Measurements from ENCODE around the gene CLN6.
"Not testable (repeated sequence)": the region's sequence is repeated elsewhere in the genome, so short reads cannot be mapped to it uniquely, and the experiment has no call there.

CLN6 gene

GRCh38 chr15:68186671-68187397 lies 42.7 kb downstream of the CLN6 start:
- DNase-seq, result no peak

- DNase-seq, result no peak
Observed at GRCh38 chr15:68184616-68185480, 44.7 kb downstream of the CLN6 start.

DNA sequence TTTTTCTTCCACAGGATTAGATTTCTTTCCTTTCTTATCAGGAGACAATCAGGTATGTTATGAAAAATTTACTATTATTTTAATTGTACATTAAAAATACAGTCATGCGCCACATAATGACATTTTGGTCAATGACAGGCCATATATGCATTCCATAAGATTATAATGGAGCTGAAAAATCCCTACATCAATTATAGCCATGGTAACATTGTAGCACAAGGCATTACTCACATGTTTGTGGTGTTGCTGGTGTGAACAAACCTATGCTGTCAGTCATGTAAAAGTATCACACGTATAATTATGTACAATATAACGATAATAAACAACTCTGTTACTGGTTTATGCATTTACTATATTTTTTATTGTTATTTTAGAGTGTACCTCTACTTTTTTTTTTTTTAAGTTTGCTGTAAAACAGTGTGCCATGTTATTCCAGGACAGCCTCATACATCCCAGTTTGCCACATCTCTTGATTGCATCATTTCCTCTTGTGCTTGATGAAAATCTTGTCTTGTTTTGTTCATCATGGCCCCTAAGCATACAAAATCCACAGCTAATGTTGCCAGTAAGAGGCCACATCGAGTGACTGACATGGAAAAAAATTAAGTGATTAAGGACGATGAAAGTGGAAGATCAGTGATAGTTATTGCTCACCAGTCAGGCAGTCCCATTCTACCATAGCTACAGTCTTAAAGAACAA lies 45.8 kb downstream of the CLN6 start:
- DNase-seq, result no peak

GRCh38 chr15:68177742-68178141 lies 51.8 kb downstream of the CLN6 start:
- DNase-seq, result no peak

- DNase-seq, result no peak
Observed at GRCh38 chr15:68176601-68177000, 52.9 kb downstream of the CLN6 start.

DNA sequence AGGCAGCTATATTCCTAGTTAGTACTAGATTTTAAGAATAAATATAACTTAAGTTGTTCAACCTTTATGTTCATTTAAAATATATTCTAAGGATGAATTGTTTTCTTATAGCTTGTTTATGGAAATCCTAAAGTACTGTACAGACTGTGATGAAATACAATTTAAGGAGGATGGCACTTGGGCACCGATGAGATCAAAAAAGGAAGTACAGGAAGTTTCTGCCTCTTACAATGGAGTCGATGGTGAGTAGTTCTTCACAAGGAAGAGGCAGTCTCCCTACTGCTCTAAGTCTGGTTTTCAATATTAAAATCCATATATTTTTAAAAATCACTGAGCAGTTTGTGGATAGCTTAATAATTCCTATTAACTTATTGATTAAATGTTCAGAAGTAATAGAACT lies 54.0 kb downstream of the CLN6 start:
- no peak for DNase-seq

DNA sequence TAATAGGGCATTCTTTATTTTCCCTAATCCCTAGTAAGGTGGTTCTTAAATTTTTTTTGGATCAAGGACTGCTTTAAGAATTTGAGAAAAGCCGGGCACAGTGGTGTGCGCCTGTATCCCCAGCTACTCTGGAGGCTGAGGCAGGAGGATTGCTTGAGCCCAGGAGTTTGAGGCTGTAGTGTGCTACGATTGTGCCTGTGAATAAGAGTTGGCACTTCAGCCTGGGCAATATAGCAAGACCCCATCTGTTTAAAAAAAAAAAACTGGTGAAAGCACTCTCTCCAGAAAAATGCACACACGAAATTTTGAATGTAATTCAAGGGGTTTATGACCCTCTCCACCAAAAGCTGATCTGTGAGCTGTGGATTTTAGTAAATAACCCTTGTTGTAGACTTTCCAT lies 56.4 kb downstream of the CLN6 start:
- no peak for DNase-seq

- DNase-seq, result not testable (repeated sequence)
Observed at GRCh38 chr15:68172037-68172436, 57.5 kb downstream of the CLN6 start.

DNA sequence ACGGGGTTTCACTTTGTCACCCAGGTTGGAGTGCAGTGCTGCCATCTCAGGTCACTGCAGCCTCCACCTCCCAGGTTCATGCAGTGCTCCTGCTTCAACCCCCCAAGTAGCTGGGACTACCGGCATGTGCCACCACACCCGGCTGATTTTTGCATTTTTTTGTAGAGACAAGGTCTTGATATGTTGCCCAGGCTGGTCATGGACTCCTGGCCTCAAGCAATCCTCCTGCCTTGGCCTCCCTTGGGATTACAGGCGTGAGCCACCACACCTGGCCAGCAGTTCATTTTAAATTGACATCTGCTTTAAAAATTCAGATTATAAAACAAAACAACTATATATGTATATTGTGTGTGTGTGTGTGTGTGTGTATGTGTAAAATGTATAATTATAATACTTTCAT lies 62.7 kb downstream of the CLN6 start:
- DNase-seq, result no peak

DNA sequence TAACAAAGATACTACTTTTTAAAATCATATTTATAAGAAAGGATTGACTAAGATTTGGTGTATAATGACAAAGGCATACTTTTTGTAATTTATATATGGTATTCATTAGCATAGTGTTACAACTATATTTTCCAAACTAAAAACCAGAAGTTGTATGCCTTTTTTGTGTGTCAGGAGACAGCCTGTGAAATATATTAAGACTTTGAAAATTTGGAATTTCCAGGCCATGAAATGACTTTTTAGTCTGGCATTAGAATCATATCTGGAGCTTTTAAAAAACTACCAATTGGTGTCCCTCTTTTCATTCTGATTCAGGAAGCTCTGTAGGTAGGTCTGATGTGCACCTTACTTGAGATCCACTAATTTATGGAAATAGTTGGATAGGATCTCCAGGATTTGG lies 66.3 kb downstream of the CLN6 start:
- no peak for DNase-seq

DNA sequence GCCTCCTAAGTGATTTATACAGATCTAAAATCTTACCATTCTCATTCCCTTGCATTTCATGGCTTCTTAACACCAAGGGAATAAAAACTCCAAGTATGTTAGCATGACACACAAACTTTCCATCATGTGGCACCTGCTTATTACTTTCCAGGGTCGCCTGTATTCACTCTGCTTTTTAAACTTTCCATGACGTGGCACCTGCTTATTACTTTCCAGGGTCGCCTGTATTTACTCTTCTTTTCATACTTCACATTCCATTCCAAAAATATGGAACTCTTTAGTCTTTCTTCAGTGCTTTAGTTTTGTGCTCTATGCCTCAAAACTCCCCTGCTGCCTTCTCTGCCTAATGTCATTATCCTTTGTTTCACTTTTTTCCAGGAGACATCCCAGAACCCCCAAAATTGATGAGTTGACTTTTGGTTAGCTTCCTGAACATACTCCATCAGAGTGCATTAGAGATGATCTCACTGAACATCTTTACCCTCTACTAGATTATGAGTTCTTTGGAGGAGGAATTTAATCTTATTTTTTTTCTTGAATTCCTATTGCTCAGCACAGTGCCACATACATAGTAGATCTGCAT lies 71.4 kb downstream of the CLN6 start:
- no peak for DNase-seq

DNA sequence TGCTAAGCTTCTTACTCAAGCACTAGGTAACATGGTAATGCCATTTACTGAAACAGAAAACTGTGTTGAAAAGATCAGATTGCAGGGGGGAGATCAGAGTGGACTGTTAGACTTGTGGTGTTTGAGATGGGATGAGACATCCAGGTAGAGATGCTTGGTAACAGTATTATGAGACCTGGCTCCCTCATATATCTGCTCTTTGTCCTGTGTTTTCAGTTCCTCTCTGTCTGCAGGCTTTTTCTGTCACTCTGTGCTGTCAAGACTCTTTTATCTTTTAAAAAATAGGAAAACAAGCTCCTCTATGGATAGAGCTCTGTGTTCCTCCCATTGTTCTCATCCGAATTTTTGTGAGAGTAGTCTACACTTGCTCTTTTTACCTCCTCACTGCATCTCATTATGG lies 72.5 kb downstream of the CLN6 start:
- no peak for DNase-seq

Measured in NCI-H1105 (cell line).